Loucy (cell line): ENCODE results near the gene STK4.

ENCODE experiments used
- H2AFZ ChIP-seq: fragments of 200-600 bp; sonication (generic); 2 replicates; pipeline ENCODE4 v1.6.0; 2016; ENCODE audit warnings: antibody characterized with exemption, mild to moderate bottlenecking, low read length, moderate library complexity
- H3F3A ChIP-seq: fragments of 200-600 bp; 2 replicates; pipeline ENCODE4 v1.6.0; 2016; ENCODE audit warnings: antibody characterized with exemption, low read depth, mild to moderate bottlenecking
- H3K27me3 ChIP-seq: fragments of 200-600 bp; sonication (generic); 2 replicates; pipeline ENCODE4 v1.6.1; 2014; ENCODE audit warnings: low read length, mild to moderate bottlenecking; ENCODE audit not compliant: insufficient read depth, poor library complexity, severe bottlenecking
- H3K36me3 ChIP-seq: fragments of 200-600 bp; sonication (generic); 2 replicates; pipeline ENCODE4 v1.6.1; 2016; ENCODE audit warnings: low read length; ENCODE audit not compliant: insufficient read depth
- H3K4me1 ChIP-seq: fragments of 200-600 bp; sonication (generic); 2 replicates; pipeline ENCODE4 v1.5.1; 2014; ENCODE audit warnings: low read length, mild to moderate bottlenecking; ENCODE audit not compliant: insufficient read depth, poor library complexity, severe bottlenecking
- H3K4me2 ChIP-seq: fragments of 200-600 bp; sonication (generic); 2 replicates; pipeline ENCODE4 v1.6.0; 2014; ENCODE audit warnings: antibody characterized with exemption, low read length, low read depth, mild to moderate bottlenecking; ENCODE audit not compliant: poor library complexity, severe bottlenecking
- H3K4me3 ChIP-seq: fragments of 200-600 bp; sonication (generic); 2 replicates; pipeline ENCODE4 v1.5.1; 2014; ENCODE audit warnings: low read length, mild to moderate bottlenecking, mixed read lengths; ENCODE audit not compliant: poor library complexity, severe bottlenecking
- H3K79me2 ChIP-seq: fragments of 200-600 bp; sonication (generic); 2 replicates; pipeline ENCODE4 v1.6.1; 2014; ENCODE audit warnings: low read length; ENCODE audit not compliant: insufficient read depth
- H3K9ac ChIP-seq: fragments of 200-600 bp; sonication (generic); 2 replicates; pipeline ENCODE4 v1.6.0; 2014; ENCODE audit warnings: mild to moderate bottlenecking, low read depth, low read length, moderate library complexity; ENCODE audit not compliant: poor library complexity, severe bottlenecking
- H3K9me2 ChIP-seq: fragments of 200-600 bp; sonication (generic); replicated peaks from 2 replicates; pipeline ENCODE4 v1.6.1; 2016; ENCODE audit warnings: low read depth, low read length, mixed read lengths
- H3K9me3 ChIP-seq: fragments of 200-600 bp; sonication (generic); 2 replicates; pipeline ENCODE4 v1.6.1; 2014; ENCODE audit warnings: mild to moderate bottlenecking, antibody characterized with exemption, low read length, low read depth; ENCODE audit not compliant: insufficient read depth
- H4K20me1 ChIP-seq: fragments of 200-600 bp; sonication (generic); 2 replicates; pipeline ENCODE4 v1.6.0; 2014; ENCODE audit warnings: antibody characterized with exemption, low read length, mild to moderate bottlenecking; ENCODE audit not compliant: insufficient read depth, poor library complexity, severe bottlenecking
- CTCF ChIP-seq: fragments of 200-600 bp; sonication (generic); conservative IDR thresholded peaks from 2 replicates; pipeline ENCODE4 v1.5.1; 2014; ENCODE audit warnings: mild to moderate bottlenecking, antibody characterized with exemption, low read length
- EZH2phosphoT487 ChIP-seq: fragments of 200-600 bp; IDR thresholded peaks from 2 replicates; pipeline ENCODE4 v1.6.1; 2018; ENCODE audit warnings: antibody characterized with exemption, mild to moderate bottlenecking, moderate library complexity, borderline replicate concordance

STK4 gene

GRCh38 chr20:44960103-44960852 is 6.0 kb upstream of the STK4 start, which contains the start of gene TOMM34:
Gene TOMM34 (minus strand): TSS chr20:44960397. CDS start chr20:44960333, 64 bp downstream.
- H3K4me1 ChIP-seq = peaks cover 45% of the 10 kb centered on the region
- H3F3A ChIP-seq = no peaks in the 10 kb centered on the region
- peaks cover 48% of the 10 kb centered on the region for H3K79me2 ChIP-seq
- H3K27me3 ChIP-seq = no peaks in the 10 kb centered on the region
- H3K36me3 ChIP-seq = peaks cover 13% of the 10 kb centered on the region
- peak within 1 kb of the TSS; percentile 75 for H2AFZ ChIP-seq
- H3K9me3 ChIP-seq = no peaks in the 10 kb centered on the region
- H3K9me2 ChIP-seq = no peaks in the 10 kb centered on the region
- peak within 1 kb of the TSS; percentile 88 for H3K4me2 ChIP-seq
- TF ChIP-seq CTCF (no peak), EZH2phosphoT487 (no peak)
- H3K9ac ChIP-seq = peak within 1 kb of the TSS; percentile 83
- H3K4me3 ChIP-seq = peak within 1 kb of the TSS; percentile 88
- H4K20me1 ChIP-seq = peaks cover 16% of the 10 kb centered on the region

- Histone ChIP-seq H3K4me1 (peaks cover 40% of the 10 kb centered on the region), H3K9ac (peak overlapping the region; percentile 83), H2AFZ (no peak overlapping the region), H3K9me3 (no peaks in the 10 kb centered on the region), H3K4me3 (peak overlapping the region; percentile 88), H4K20me1 (peaks cover 16% of the 10 kb centered on the region), H3K27me3 (no peaks in the 10 kb centered on the region), H3K9me2 (no peaks in the 10 kb centered on the region), H3K79me2 (peaks cover 39% of the 10 kb centered on the region), H3K4me2 (peak overlapping the region; percentile 88), H3F3A (no peaks in the 10 kb centered on the region), H3K36me3 (peaks cover 4% of the 10 kb centered on the region)
- no peak for TF ChIP-seq EZH2phosphoT487
- TF ChIP-seq CTCF = no peak
Observed at GRCh38 chr20:44961011-44961869, 5.1 kb upstream of the STK4 start.

- H3K9me3 ChIP-seq = no peaks in the 10 kb centered on the region
- H3K36me3 ChIP-seq = no peaks in the 10 kb centered on the region
- peak overlapping the region; percentile 88 for H3K4me2 ChIP-seq
- H4K20me1 ChIP-seq = peaks cover 18% of the 10 kb centered on the region
- H3K79me2 ChIP-seq = peaks cover 38% of the 10 kb centered on the region
- no peaks in the 10 kb centered on the region for H3K9me2 ChIP-seq
- H3F3A ChIP-seq = no peaks in the 10 kb centered on the region
- no peak overlapping the region for H2AFZ ChIP-seq
- no peak overlapping the region for H3K4me3 ChIP-seq
- no peak for TF ChIP-seq EZH2phosphoT487
- TF ChIP-seq CTCF = no peak
- peak overlapping the region; percentile 83 for H3K9ac ChIP-seq
- H3K27me3 ChIP-seq = no peaks in the 10 kb centered on the region
- peaks cover 35% of the 10 kb centered on the region for H3K4me1 ChIP-seq
Observed at GRCh38 chr20:44961870-44962267, 4.4 kb upstream of the STK4 start.
